Activated naive CD4-positive, alpha-beta T cell treated with anti-CD3 and anti-CD28 coated beads, Interleukin-2, amount 50 U/mL, for 72 hours (primary cell): ENCODE measurements around the gene CFP. TPM values are rescaled to one million over a fixed set of nuclear protein-coding genes. Genes with fewer than 3 reads are reported as not detected.

Experiments
- ATAC-seq, 2 donors: fragments of 150-1000 bp; cut with Tn5 transposase; 2 replicates each; pipeline ENCODE4 v1.10.0; 2021; ENCODE audit warnings: mild to moderate bottlenecking in 2 of 2, moderate library complexity in 2 of 2
- DNase-seq, 2 donors: peaks; one replicate each; pipeline ENCODE4 v3.0.0; 2021 to 2022; ENCODE audit warnings: low spot score in 2 of 2
- H3K27ac Mint-ChIP-seq, 2 donors: one replicate each; pipeline ENCODE4 v1.8.0; 2022; ENCODE audit warnings: mild to moderate bottlenecking in 2 of 2, mixed read lengths in 2 of 2
- H3K36me3 Mint-ChIP-seq, 2 donors: one replicate each; pipeline ENCODE4 v1.8.0; 2022; ENCODE audit warnings: mixed read lengths in 2 of 2
- H3K9me3 Mint-ChIP-seq, 2 donors: one replicate each; pipeline ENCODE4 v1.8.0; 2022; ENCODE audit warnings: mixed read lengths in 2 of 2
- total RNA-seq, 2 donors: library from RNA; stranded (reverse); gene quantifications; one replicate each; pipeline ENCODE4 v1.2.3, GENCODE V29; 2022

Gene CFP
- total RNA-seq, 2 donors from 2014 or later = 5.1 to 11.1 TPM

- Mint-ChIP-seq H3K9me3 (no peaks in the 10 kb centered on the region), H3K27ac (peak overlapping the region in 1 of 2 donors; percentile 25), H3K36me3 (peaks cover 7 to 22% of the 10 kb centered on the region in 2 donors)
- peak in 1 of 2 donors; percentile 21 for ATAC-seq
- no peak for DNase-seq
Measured at GRCh38 chrX:47573341-47574075, 56.2 kb downstream of the CFP start.

Other genes with a start within 250 kb of the CFP start
- gene ZNF41, start 146.7 kb downstream of the CFP start, total RNA-seq = 10 to 100 TPM in 1 of 2 donors, 1 to 10 TPM in 1; 5.8 to 10.6 TPM
- gene ARAF, start 68.7 kb downstream of the CFP start, total RNA-seq = 10 to 100 TPM; 75.5 to 83.9 TPM
- 10 to 100 TPM; 26.1 to 32.7 TPM for gene TIMP1, start 47.5 kb downstream of the CFP start, total RNA-seq
- gene SYN1, start 10.1 kb downstream of the CFP start, total RNA-seq = 1 to 10 TPM in 1 of 2 donors, under 1 TPM in 1; 0.47 to 3.0 TPM
- gene ELK1, start 20.6 kb upstream of the CFP start, total RNA-seq = 100 to 1,000 TPM in 1 of 2 donors, 10 to 100 TPM in 1; 95.1 to 136 TPM
- 100 to 1,000 TPM; 162 to 210 TPM for gene UXT, start 29.2 kb upstream of the CFP start, total RNA-seq
- 1 to 10 TPM; 6.6 to 8.5 TPM for gene ZNF81, start 207.0 kb upstream of the CFP start, total RNA-seq